G401 (cell line): ENCODE data around the gene HIPK3. TPM values are rescaled to one million over a fixed set of nuclear protein-coding genes. Genes with fewer than 3 reads are reported as not detected.
"Not testable (repeated sequence)": the region's sequence is repeated elsewhere in the genome, so short reads cannot be mapped to it uniquely, and the experiment has no call there.

ENCODE experiments used
- DNase-seq: peaks from one replicate; pipeline ENCODE4 v3.0.0-alpha.2; 2015; ENCODE audit warnings: low spot score
- in situ Hi-C: cut with HindIII; loops from 2 replicates; pipeline ENCODE4 v1.10.0; 2016; ENCODE audit warnings: low sequenced_read_pairs, mixed read lengths
- total RNA-seq: library from RNA; depleted of rRNA; stranded (reverse); fragments of >200 nt; shearing (Covaris generic); gene quantifications from 2 replicates; pipeline ENCODE4 v1.2.3, GENCODE V29; 2014; rRNA removed

The HIPK3 gene
- 25.3 and 36.4 TPM in 2 replicates for total RNA-seq

GRCh38 chr11:33257160-33257896 is at the start of gene HIPK3:
TSS of gene HIPK3 (plus strand) at chr11:33257381.
- DNase-seq, result peak; percentile 73

GRCh38 chr11:33207408-33207985 is 49.7 kb upstream of the HIPK3 start:
- no peak for DNase-seq
- in situ Hi-C loops, result no loop called here

More at GRCh38 chr11:33257160-33257896, at the start of gene HIPK3:
- in situ Hi-C loops, result loop anchor here (5.0 kb wide), 1 partner anchor 35 kb away; no protein-coding TSS in a partner anchor

GRCh38 chr11:33208150-33208549 is 49.0 kb upstream of the HIPK3 start:
- in situ Hi-C loops, result no loop called here
- no peak for DNase-seq

- in situ Hi-C loops, result no loop called here
- DNase-seq, result no peak
These were observed 46.0 kb upstream of the HIPK3 start for GRCh38 chr11:33211153-33211552.

- no peak for DNase-seq
- in situ Hi-C loops, result no loop called here
These were observed 45.6 kb upstream of the HIPK3 start for GRCh38 chr11:33211580-33211979.

- in situ Hi-C loops, result no loop called here
- DNase-seq, result no peak
These were observed 43.0 kb upstream of the HIPK3 start for GRCh38 chr11:33214187-33214586.

- no peak for DNase-seq
- in situ Hi-C loops, result no loop called here
These were observed 42.4 kb upstream of the HIPK3 start for GRCh38 chr11:33214767-33215166.

- in situ Hi-C loops, result not testable (repeated sequence)
These were observed 40.5 kb upstream of the HIPK3 start for GRCh38 chr11:33216676-33217075.

GRCh38 chr11:33222052-33222750 is 35.0 kb upstream of the HIPK3 start:
- DNase-seq, result no peak
- in situ Hi-C loops, result loop anchor here (5.0 kb wide), 1 partner anchor 35 kb away; the partner anchor contains the start of gene HIPK3

More at GRCh38 chr11:33216676-33217075, 40.5 kb upstream of the HIPK3 start:
- not testable (repeated sequence) for DNase-seq

- in situ Hi-C loops, result no loop called here
- no peak for DNase-seq
These were observed 31.8 kb upstream of the HIPK3 start for GRCh38 chr11:33225371-33225770.

GRCh38 chr11:33227578-33228261 is 29.5 kb upstream of the HIPK3 start:
- in situ Hi-C loops, result no loop called here
- DNase-seq, result no peak

- DNase-seq, result no peak
- in situ Hi-C loops, result no loop called here
These were observed 22.6 kb upstream of the HIPK3 start for GRCh38 chr11:33234397-33235190.

GRCh38 chr11:33237039-33237597 is 20.1 kb upstream of the HIPK3 start:
- in situ Hi-C loops, result no loop called here
- peak; percentile 8 for DNase-seq

- DNase-seq, result no peak
- in situ Hi-C loops, result no loop called here
These were observed 14.6 kb upstream of the HIPK3 start for GRCh38 chr11:33242575-33242974.

- DNase-seq, in situ Hi-C loops: not testable (repeated sequence)
These were observed 13.5 kb upstream of the HIPK3 start for GRCh38 chr11:33243654-33244053.

GRCh38 chr11:33248416-33248971 is 8.7 kb upstream of the HIPK3 start:
- in situ Hi-C loops, result no loop called here
- DNase-seq, result no peak

GRCh38 chr11:33256031-33256812 is 959 bp upstream of the HIPK3 start:
- in situ Hi-C loops, result loop anchor here (5.0 kb wide), 1 partner anchor 34 kb away; no protein-coding TSS in a partner anchor
- peak; percentile 49 for DNase-seq
